ENCODE data around the gene CPLX1.
"Not testable (repeated sequence)": the region's sequence is repeated elsewhere in the genome, so short reads cannot be mapped to it uniquely, and the experiment has no call there.

Gene CPLX1

DNA sequence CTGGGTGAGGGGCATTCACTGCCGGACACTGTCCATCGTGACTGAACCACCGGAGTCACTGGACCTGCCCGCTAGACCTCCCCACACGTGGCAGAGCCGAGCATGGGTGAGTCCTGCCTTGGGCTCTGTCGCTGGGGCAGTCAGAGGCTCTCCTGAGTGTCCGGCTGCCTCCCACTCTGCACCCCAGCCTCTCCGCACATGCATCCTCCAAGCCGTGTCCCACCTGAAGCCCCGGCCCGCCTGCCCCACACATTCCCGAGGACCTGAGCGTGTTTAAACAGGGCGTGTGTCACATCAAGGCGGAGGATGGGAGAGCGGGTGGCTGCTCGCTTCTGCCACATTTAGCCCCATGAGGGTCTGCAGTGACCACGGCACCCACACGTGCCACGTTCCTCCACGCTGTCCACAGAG lies 4.7 kb downstream of the CPLX1 start:
- no peak for DNase-seq (ENCODE audit: low read depth in 2 of 2, low spot score in 1 of 2)

GRCh38 chr4:820230-821172 lies 5.4 kb downstream of the CPLX1 start:
- DNase-seq (ENCODE audit: low read depth in 2 of 2, low spot score in 1 of 2), result no peak

DNA sequence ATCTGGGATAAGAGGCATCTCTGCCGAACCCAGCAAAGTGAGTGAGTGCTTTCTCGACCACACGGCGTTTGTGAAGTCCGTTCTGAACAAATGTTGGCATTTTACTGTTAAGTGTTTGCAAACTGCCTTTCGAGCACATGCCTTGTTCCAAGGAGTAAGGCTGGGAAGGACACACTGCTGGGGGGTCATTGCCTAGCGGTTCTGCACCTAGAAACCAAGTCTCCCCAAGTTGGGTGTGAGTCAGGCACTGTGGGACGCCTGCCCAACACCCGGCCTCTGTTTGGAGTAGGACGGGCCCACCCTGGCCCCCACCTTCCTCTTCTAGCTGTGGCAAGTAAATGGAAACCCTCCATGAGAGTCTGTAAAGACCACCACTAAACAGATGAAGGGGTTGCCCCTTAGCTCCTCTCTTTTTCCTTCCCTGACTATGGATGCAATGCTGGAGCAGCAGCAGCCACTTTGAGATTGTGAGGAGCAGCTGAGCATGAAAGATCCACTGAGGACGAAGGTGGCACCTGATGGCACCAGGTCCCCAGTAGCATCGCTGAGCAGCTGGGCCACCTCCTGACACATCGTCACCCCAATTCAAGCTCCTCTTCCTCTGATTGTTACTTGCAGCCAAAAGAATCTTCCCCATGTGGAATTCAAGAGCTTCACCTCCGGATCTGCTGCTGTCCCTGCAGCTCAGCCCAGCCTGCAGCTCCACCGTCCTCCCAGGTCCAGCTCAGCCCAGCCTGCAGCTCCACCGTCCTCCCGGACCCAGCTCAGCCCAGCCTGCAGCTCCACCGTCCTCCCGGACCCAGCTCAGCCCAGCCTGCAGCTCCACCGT lies 6.3 kb downstream of the CPLX1 start:
- no peak for DNase-seq (ENCODE audit: low read depth in 2 of 2, low spot score in 1 of 2)

- DNase-seq (ENCODE audit: low read depth in 2 of 2, low spot score in 1 of 2), result no peak
Measured at GRCh38 chr4:818106-818921, 7.6 kb downstream of the CPLX1 start.

DNA sequence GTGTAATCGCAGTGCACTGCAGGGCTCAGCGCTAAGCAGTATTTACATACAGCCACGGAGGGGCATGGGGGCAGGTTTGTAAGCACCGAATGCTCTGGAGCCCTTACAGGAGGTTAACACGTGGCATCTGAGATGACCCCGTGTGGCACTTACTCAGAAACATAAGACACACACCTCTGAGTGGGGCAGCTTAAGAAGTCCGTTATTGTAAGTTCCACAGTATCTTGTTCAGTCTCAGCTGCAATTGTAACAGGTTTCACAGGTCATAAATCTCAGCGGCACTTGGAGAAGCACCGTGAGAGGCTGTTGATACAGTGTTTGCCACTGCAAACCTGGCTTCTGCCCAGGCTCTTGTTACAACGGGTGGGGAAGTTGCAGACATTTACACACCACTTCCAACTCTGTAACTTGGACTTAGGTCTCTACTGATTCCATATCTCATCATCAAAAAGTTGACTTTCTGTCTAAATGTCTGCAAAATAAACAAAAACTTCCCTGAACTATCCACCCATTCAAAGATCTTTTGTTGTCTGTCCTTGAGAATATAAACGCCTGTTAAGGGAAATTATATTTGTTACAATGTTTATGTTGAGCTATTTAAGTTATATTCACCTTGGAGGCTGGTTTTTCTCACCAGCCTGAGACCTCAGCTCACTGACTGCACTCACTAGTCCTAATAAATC lies 10.3 kb downstream of the CPLX1 start:
- DNase-seq (ENCODE audit: low read depth in 2 of 2, low spot score in 1 of 2), result no peak

GRCh38 chr4:814312-814850 lies 11.5 kb downstream of the CPLX1 start:
- DNase-seq (ENCODE audit: low read depth in 2 of 2, low spot score in 1 of 2), result no peak

- no peak for DNase-seq (ENCODE audit: low read depth in 2 of 2, low spot score in 1 of 2)
Measured at GRCh38 chr4:813900-814299, 12.0 kb downstream of the CPLX1 start.

DNA sequence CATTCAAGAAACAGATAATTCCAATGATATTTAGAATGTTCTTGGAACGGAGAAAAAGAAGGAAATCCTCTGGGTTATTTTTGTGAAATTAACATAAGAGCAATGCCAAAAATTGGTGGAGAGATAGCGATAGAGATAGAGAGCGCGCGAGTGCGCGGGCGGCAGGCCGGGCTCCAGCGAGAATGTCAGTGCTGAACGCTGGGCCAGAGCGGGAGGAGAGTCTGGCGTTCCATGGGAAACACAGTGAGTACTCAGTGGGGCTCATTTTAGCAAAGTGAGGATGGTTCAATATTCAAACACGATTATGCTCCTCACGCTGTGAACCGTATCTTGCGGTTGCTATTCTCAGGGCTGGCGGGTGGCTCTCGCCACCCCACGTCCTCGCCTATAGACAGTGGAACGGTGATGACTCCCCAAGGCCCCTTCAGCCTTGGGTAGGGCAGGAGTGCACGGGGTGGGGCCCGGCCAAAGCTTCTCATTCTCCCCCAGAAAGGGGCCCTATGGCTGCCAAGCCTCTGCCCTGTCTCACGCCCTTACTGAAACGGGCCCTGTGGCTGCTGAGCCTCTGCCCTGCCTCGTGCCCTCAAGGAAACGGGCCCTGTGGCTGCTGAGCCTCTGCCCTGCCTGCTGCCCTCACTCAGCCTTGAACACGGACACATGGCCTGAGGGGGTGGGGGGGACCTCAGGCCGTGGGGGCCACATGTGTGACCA lies 16.9 kb downstream of the CPLX1 start:
- DNase-seq (ENCODE audit: low read depth in 2 of 2, low spot score in 1 of 2), result no peak

DNA sequence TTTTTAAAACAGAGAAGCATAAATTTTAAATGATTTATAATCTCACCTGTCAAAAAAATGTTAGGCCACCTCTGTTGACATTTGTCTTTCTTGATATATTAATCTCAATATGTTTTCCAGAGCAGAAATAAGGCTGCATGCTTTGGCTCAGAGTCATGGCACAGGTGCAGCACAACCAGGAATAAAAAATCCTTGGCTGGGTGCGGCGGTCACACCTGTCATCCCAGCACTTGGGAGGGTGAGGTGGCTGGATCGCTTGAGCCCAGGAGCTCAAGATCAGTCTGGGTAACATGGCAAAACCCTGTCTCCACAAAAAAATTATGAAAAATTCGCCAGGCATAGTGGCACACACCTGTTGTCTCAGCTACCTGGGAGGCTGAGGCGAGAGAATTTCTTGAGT lies 18.1 kb downstream of the CPLX1 start:
- no peak for DNase-seq (ENCODE audit: low read depth in 2 of 2, low spot score in 1 of 2)

DNA sequence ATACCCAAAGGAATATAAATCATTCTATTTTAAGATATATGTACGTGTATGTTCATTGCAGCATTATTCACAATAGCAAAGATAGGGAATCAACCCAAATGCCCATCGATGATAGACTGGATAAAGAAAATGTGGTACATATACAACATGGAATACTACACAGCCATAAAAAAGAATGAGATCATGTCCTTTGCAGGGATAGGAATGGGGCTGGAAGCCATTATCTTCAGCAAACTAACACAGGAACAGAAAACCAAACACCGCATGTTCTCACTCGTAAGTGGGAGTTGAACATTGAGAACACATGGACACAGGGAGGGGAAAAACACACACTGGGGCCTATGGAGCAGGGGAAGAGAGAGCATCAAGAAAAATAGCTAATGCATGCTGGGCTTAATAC lies 18.9 kb downstream of the CPLX1 start:
- not testable (repeated sequence) for DNase-seq (ENCODE audit: low read depth in 2 of 2, low spot score in 1 of 2)

DNA sequence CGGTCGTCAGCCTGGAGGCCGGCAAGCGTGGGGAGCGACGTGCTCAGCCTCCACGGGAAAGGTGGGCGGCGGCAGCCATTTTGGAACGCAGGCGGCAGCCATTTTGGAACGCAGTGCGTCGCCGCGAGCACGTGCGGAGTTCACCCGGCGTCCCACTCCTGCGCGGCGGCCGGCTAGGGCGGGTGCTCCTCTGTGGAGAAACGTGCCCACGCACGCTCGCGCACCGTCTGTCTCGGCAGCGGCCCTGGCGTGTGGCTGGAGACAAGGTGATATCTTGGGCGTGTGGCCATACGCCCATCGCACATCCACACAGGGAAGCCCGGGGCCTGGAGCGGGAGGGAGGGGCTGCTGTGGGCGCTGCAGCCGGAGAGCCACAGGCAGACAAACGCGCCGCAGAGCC lies 21.1 kb downstream of the CPLX1 start:
- no peak for DNase-seq (ENCODE audit: low read depth in 2 of 2, low spot score in 1 of 2)

GRCh38 chr4:803884-804283 lies 22.0 kb downstream of the CPLX1 start:
- DNase-seq (ENCODE audit: low read depth in 2 of 2, low spot score in 1 of 2), result no peak

DNA sequence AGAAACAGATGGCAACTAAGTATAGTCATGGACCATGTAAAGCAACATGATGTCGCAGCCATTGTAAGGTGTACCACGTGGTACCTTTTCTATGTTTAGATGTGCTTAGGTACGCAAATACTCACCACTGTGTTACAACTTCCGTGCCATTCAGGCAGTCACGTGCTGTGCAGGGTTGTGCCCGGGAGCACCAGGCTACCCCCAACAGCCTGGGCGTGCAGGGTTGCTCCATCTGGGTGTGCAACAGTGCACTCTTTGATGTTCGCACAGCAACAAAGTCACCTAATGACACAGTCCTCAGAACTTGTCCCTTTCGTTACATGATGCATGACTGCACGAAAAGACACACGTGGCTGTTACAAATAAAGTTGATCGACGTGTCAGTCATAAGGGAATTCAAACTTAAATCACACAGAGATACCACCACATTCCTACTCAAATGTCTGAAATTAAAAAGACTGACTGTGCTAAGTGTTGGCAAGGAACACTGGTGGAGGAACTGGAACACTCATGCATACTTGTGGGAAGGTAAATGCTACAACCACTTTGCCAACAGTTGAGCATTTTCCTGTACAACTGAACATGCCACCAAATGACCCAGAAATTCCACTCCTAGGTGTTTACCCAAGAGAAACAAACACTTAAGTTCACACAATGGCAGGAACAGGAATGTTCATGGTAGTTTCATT lies 24.3 kb downstream of the CPLX1 start:
- no peak for DNase-seq (ENCODE audit: low read depth in 2 of 2, low spot score in 1 of 2)

- no peak for DNase-seq (ENCODE audit: low read depth in 2 of 2, low spot score in 1 of 2)
Measured at GRCh38 chr4:797066-797465, 28.9 kb downstream of the CPLX1 start.

GRCh38 chr4:796206-796605 lies 29.7 kb downstream of the CPLX1 start:
- no peak for DNase-seq (ENCODE audit: low read depth in 2 of 2, low spot score in 1 of 2)

DNA sequence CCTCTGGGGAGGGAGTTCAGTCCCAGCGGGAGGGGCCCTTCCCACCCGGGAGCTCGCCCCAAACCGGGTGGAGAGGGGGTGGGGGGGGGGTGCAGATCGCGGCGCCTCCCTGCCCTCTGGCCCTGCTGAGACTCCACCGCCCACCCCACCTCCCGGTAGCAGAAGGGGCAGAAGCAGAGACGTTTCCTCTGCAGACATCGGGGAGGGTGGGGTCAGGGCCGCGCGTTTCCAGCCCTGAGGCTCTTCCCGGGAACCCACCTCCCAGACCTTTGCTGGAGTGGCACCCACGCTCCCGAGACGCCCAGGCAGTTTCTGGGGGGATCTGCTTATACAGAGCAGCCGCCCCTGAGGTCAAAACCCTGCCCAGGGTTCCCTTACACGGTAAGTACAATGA lies 30.2 kb downstream of the CPLX1 start:
- no peak for DNase-seq (ENCODE audit: low read depth in 2 of 2, low spot score in 1 of 2)

DNA sequence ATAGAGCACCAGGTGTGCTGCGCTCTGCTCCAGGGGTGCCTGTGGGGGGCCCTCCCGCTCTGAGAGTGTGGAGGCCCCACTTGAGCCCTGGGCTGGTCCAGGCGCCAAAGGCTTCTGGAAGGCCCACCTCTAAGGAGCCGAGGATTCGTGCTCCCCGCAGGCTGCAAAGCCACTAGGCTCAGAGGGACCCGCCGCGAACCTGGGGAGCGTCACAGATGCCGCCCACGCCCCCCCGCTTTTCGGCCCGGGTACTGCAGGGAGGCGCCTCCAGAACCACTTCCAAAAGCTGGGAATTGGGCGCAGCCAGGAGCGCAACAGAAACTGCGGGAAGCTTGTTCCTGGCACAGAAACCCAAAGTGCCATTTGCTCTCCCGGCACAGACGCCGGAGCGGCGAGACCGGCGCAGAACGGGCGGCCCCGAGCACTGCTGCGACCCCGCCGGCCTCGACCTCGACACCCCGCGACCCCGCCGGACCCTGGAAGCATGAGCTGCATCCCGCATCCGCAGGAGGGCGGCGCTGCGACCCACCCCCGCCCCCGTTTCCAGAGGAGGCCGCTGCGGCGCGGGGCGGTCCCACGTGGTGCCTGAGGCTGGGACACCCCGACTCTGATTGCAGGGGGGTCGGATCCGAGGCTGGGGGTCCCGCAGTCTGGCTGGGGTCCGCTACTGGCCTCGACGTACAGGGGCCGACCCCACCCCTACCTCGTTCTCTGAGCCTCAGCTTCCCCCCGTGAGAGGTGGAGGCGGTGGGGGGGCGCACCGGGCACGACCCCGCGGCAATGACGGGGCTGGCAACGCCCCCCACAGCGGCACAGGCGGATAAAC lies 30.8 kb downstream of the CPLX1 start:
- no peak for DNase-seq (ENCODE audit: low read depth in 2 of 2, low spot score in 1 of 2)

DNA sequence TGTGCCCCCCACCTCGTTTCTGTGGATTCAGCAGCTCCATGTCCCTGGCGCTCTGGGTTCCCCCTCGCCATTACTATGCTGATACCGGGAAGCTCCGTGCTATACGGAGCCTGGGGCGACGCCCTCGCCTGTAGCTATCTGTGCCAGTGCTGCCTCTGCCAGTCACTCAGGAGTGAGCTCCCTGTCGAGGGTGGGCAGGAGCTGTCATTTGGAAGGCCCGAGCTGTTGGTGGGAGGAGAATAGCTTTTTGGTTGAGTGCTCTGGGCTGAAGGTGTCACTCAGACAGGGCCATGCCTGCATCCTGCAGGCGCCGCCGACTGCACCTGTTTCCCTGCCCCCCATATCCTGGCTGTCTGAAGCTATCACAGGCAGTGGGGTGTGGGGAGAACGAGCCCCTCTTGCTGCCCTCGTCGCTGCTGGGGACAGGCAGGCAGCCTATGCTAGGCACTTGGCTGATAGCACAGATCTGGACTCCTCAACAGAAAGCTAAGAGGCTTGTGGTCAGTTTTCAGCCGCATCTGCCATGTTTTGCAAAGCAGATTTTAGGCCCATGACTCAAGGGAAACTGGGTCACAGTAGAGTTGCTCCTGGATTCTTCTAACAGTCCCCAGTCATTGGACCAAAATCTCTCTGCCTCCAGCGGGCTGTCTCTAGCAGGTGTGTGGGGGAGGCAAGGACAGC lies 31.8 kb downstream of the CPLX1 start:
- no peak for DNase-seq (ENCODE audit: low read depth in 2 of 2, low spot score in 1 of 2)
